Central memory CD8-positive, alpha-beta T cell (primary cell): ENCODE results near the gene PEX11G.

Experiments
- ATAC-seq: fragments of 150-1000 bp; cut with Tn5 transposase; replicated peaks from 2 replicates; pipeline ENCODE4 v1.10.0; 2022; ENCODE audit warnings: mild to moderate bottlenecking, moderate FRiP score, moderate number of reproducible peaks; ENCODE audit not compliant: poor library complexity, severe bottlenecking; ENCODE audit errors: extremely low read depth
- DNase-seq, 2 donors: peaks; one replicate each; pipeline ENCODE4 v3.0.0; 2021; ENCODE audit warnings: low spot score in 2 of 2
- H3K27ac Mint-ChIP-seq: one replicate; pipeline ENCODE4 v1.8.0; 2022; ENCODE audit warnings: low read depth, mild to moderate bottlenecking, moderate library complexity, mixed read lengths
- H3K27me3 Mint-ChIP-seq: one replicate; pipeline ENCODE4 v1.8.0; 2022; ENCODE audit warnings: mixed read lengths
- H3K36me3 Mint-ChIP-seq: one replicate; pipeline ENCODE4 v1.8.0; 2022; ENCODE audit warnings: mild to moderate bottlenecking, moderate library complexity, mixed read lengths; ENCODE audit not compliant: insufficient read depth
- H3K4me1 Mint-ChIP-seq: one replicate; pipeline ENCODE4 v1.8.0; 2022; ENCODE audit warnings: mixed read lengths
- H3K4me3 Mint-ChIP-seq: one replicate; pipeline ENCODE4 v1.8.0; 2022; ENCODE audit warnings: mild to moderate bottlenecking, moderate library complexity, mixed read lengths
- H3K9me3 Mint-ChIP-seq: one replicate; pipeline ENCODE4 v1.8.0; 2022; ENCODE audit warnings: mixed read lengths

The PEX11G gene

GRCh38 chr19:7527516-7528191 lies 38.8 kb upstream of the PEX11G start:
- Mint-ChIP-seq H3K9me3 (no peaks in the 10 kb centered on the region), H3K4me1 (peaks cover 10% of the 10 kb centered on the region), H3K36me3 (peaks cover 8% of the 10 kb centered on the region), H3K27ac (no peak overlapping the region), H3K4me3 (no peak overlapping the region), H3K27me3 (no peaks in the 10 kb centered on the region)
- DNase-seq (no peak), ATAC-seq (no peak)

GRCh38 chr19:7526059-7526929 lies 37.5 kb upstream of the PEX11G start:
- Mint-ChIP-seq H3K27ac (no peak overlapping the region), H3K36me3 (peaks cover 13% of the 10 kb centered on the region), H3K4me1 (peaks cover 14% of the 10 kb centered on the region), H3K4me3 (no peak overlapping the region), H3K9me3 (no peaks in the 10 kb centered on the region), H3K27me3 (no peaks in the 10 kb centered on the region)
- ATAC-seq (no peak), DNase-seq (no peak)

GRCh38 chr19:7524992-7525739 lies 36.3 kb upstream of the PEX11G start:
- H3K27ac Mint-ChIP-seq: no peak overlapping the region
- H3K4me3 Mint-ChIP-seq: no peak overlapping the region
- ATAC-seq (no peak), DNase-seq (no peak)
- H3K36me3 Mint-ChIP-seq: peaks cover 13% of the 10 kb centered on the region
- no peaks in the 10 kb centered on the region for H3K9me3 Mint-ChIP-seq
- no peaks in the 10 kb centered on the region for H3K27me3 Mint-ChIP-seq
- peaks cover 14% of the 10 kb centered on the region for H3K4me1 Mint-ChIP-seq

- Mint-ChIP-seq H3K4me1 (peaks cover 14% of the 10 kb centered on the region), H3K27ac (no peak overlapping the region), H3K4me3 (no peak overlapping the region), H3K9me3 (no peaks in the 10 kb centered on the region), H3K27me3 (no peaks in the 10 kb centered on the region), H3K36me3 (peaks cover 13% of the 10 kb centered on the region)
- ATAC-seq: no peak
- DNase-seq: no peak
Observed at GRCh38 chr19:7524523-7524922, 35.7 kb upstream of the PEX11G start.

GRCh38 chr19:7522923-7523667 lies 34.3 kb upstream of the PEX11G start:
- H3K36me3 Mint-ChIP-seq: peaks cover 15% of the 10 kb centered on the region
- peak overlapping the region; percentile 63 for H3K27ac Mint-ChIP-seq
- ATAC-seq (no peak), DNase-seq (no peak)
- peaks cover 17% of the 10 kb centered on the region for H3K4me1 Mint-ChIP-seq
- no peaks in the 10 kb centered on the region for H3K9me3 Mint-ChIP-seq
- peak overlapping the region; percentile 76 for H3K4me3 Mint-ChIP-seq
- H3K27me3 Mint-ChIP-seq: no peaks in the 10 kb centered on the region

- Mint-ChIP-seq H3K27ac (peak within 1 kb of the TSS; percentile 63), H3K27me3 (no peaks in the 10 kb centered on the region), H3K9me3 (no peaks in the 10 kb centered on the region), H3K36me3 (peaks cover 14% of the 10 kb centered on the region), H3K4me3 (peak within 1 kb of the TSS; percentile 76), H3K4me1 (peaks cover 24% of the 10 kb centered on the region)
- ATAC-seq (peak; percentile 89), DNase-seq (peak; percentile 98 to 99)
Observed at GRCh38 chr19:7522072-7522922, 33.5 kb upstream of the PEX11G start, which contains the start of gene MCOLN1. Gene MCOLN1, plus strand, starts transcription at chr19:7522624. Its CDS starts 127 bp downstream, at chr19:7522751.

GRCh38 chr19:7521551-7522071 lies 32.8 kb upstream of the PEX11G start:
- no peaks in the 10 kb centered on the region for H3K27me3 Mint-ChIP-seq

GRCh38 chr19:7520131-7521051 lies 31.6 kb upstream of the PEX11G start:
- ATAC-seq (no peak), DNase-seq (no peak)
- Mint-ChIP-seq H3K27ac (no peak overlapping the region), H3K9me3 (no peaks in the 10 kb centered on the region), H3K4me3 (no peak overlapping the region), H3K4me1 (peaks cover 34% of the 10 kb centered on the region), H3K27me3 (peaks cover 7% of the 10 kb centered on the region), H3K36me3 (peaks cover 16% of the 10 kb centered on the region)

More at GRCh38 chr19:7521551-7522071, 32.8 kb upstream of the PEX11G start:
- DNase-seq: no peak
- H3K9me3 Mint-ChIP-seq: no peaks in the 10 kb centered on the region
- peak overlapping the region; percentile 63 for H3K27ac Mint-ChIP-seq
- H3K36me3 Mint-ChIP-seq: peaks cover 15% of the 10 kb centered on the region
- H3K4me1 Mint-ChIP-seq: peaks cover 29% of the 10 kb centered on the region
- H3K4me3 Mint-ChIP-seq: peak overlapping the region; percentile 76
- ATAC-seq: no peak

GRCh38 chr19:7519361-7520130 lies 30.7 kb upstream of the PEX11G start:
- Mint-ChIP-seq H3K36me3 (peaks cover 14% of the 10 kb centered on the region), H3K9me3 (no peaks in the 10 kb centered on the region), H3K4me1 (peaks cover 37% of the 10 kb centered on the region), H3K27me3 (peaks cover 16% of the 10 kb centered on the region), H3K27ac (no peak overlapping the region), H3K4me3 (no peak overlapping the region)
- DNase-seq: no peak
- ATAC-seq: no peak

GRCh38 chr19:7516878-7517277 lies 28.0 kb upstream of the PEX11G start:
- no peaks in the 10 kb centered on the region for H3K9me3 Mint-ChIP-seq
- peak overlapping the region; percentile 56 for H3K4me3 Mint-ChIP-seq
- peaks cover 25% of the 10 kb centered on the region for H3K4me1 Mint-ChIP-seq
- peaks cover 7% of the 10 kb centered on the region for H3K36me3 Mint-ChIP-seq
- ATAC-seq (no peak), DNase-seq (no peak)
- no peak overlapping the region for H3K27ac Mint-ChIP-seq
- H3K27me3 Mint-ChIP-seq: peaks cover 24% of the 10 kb centered on the region
